CD14-positive monocyte (primary cell): ENCODE measurements around the gene FAXDC2. TPM values are rescaled to one million over a fixed set of nuclear protein-coding genes. Genes with fewer than 3 reads are reported as not detected.
A peak's percentile ranks its signal among the peaks of the same experiment; 100 is the strongest.

Experiments used
- DNase-seq, 3 donors: peaks; one replicate each; pipeline ENCODE4 v3.0.0-alpha.2; 2011 to 2022
- H2AFZ ChIP-seq: 2 replicates; pipeline ENCODE4 v1.6.0; 2012; ENCODE audit warnings: mild to moderate bottlenecking, low read depth, low read length, inconsistent platforms; ENCODE audit not compliant: insufficient read depth, poor library complexity, severe bottlenecking
- H3K27ac ChIP-seq, 2 donors: 1 replicate in 1 of 2; 2 replicates in 1 of 2; pipeline ENCODE4 v1.5.1; 2012 to 2013; ENCODE audit warnings: low read length in 2 of 2, control low read depth in 1 of 2, inconsistent platforms in 1 of 2, low read depth in 1 of 2, mild to moderate bottlenecking in 1 of 2
- H3K27me3 ChIP-seq, 2 donors: one replicate each; pipeline versions ENCODE4 v1.6.0 to v1.6.1; 2011 to 2013; ENCODE audit warnings: low read length in 2 of 2; ENCODE audit not compliant: control insufficient read depth in 2 of 2, insufficient read depth in 2 of 2
- H3K36me3 ChIP-seq, 2 donors: replicated peaks in 1 of 2; 1 replicate in 1 of 2; 2 replicates in 1 of 2; pipeline versions ENCODE4 v1.5.1 to v1.6.1; 2012 to 2013; ENCODE audit warnings: low read length in 2 of 2, control low read depth in 1 of 2, inconsistent platforms in 1 of 2, mild to moderate bottlenecking in 1 of 2; ENCODE audit not compliant: insufficient read depth in 2 of 2, control insufficient read depth in 1 of 2
- H3K4me1 ChIP-seq, 2 donors: 1 replicate in 1 of 2; 2 replicates in 1 of 2; pipeline versions ENCODE4 v1.5.1 to v1.6.1; 2012 to 2013; ENCODE audit warnings: low read length in 2 of 2, control low read depth in 1 of 2, inconsistent platforms in 1 of 2, mild to moderate bottlenecking in 1 of 2, moderate library complexity in 1 of 2; ENCODE audit not compliant: insufficient read depth in 2 of 2, control insufficient read depth in 1 of 2
- H3K4me2 ChIP-seq: replicated peaks from 2 replicates; pipeline ENCODE3; 2012; ENCODE audit warnings: low read length, moderate library complexity, mild to moderate bottlenecking; ENCODE audit not compliant: poor library complexity, severe bottlenecking; ENCODE audit errors: extremely low read depth
- H3K4me3 ChIP-seq, 3 experiments: fragments of 200-600 bp in 1 of 3; sonication (generic) in 1 of 3; replicated peaks in 1 of 3; 1 replicate in 2 of 3; 2 replicates in 1 of 3; pipeline ENCODE4 v1.5.1; 2011 to 2013; ENCODE audit warnings: low read length in 3 of 3, mild to moderate bottlenecking in 3 of 3, control low read depth in 2 of 3, low read depth in 2 of 3, inconsistent platforms in 1 of 3, moderate library complexity in 1 of 3
- H3K79me2 ChIP-seq: 2 replicates; pipeline ENCODE4 v1.6.0; 2012; ENCODE audit warnings: mild to moderate bottlenecking, control low read depth, inconsistent platforms, low read length, moderate library complexity; ENCODE audit not compliant: insufficient read depth
- H3K9ac ChIP-seq: 2 replicates; pipeline ENCODE4 v1.6.0; 2017; ENCODE audit warnings: low read length, mild to moderate bottlenecking; ENCODE audit not compliant: insufficient read depth, poor library complexity, severe bottlenecking
- H3K9me3 ChIP-seq, 2 donors: replicated peaks in 1 of 2; 1 replicate in 1 of 2; 2 replicates in 1 of 2; pipeline versions ENCODE4 v1.5.1 to v1.6.1; 2012 to 2013; ENCODE audit warnings: low read length in 2 of 2, control low read depth in 1 of 2; ENCODE audit not compliant: control insufficient read depth in 1 of 2, insufficient read depth in 1 of 2
- H4K20me1 ChIP-seq: 2 replicates; pipeline ENCODE4 v1.6.0; 2012; ENCODE audit warnings: mild to moderate bottlenecking, low read length, control low read depth, moderate library complexity; ENCODE audit not compliant: insufficient read depth
- H3K27ac Mint-ChIP-seq, 7 donors: one replicate each; pipeline ENCODE4 v1.8.0; 2020; ENCODE audit warnings: mild to moderate bottlenecking in 7 of 7, mixed read lengths in 7 of 7, moderate library complexity in 6 of 7, inconsistent platforms in 2 of 7
- H3K27me3 Mint-ChIP-seq, 3 donors: one replicate each; pipeline ENCODE4 v1.8.0; 2021 to 2022; ENCODE audit warnings: low read depth in 3 of 3, mild to moderate bottlenecking in 3 of 3, mixed read lengths in 3 of 3, moderate library complexity in 3 of 3, inconsistent platforms in 1 of 3
- H3K36me3 Mint-ChIP-seq, 2 donors: one replicate each; pipeline ENCODE4 v1.8.0; 2020; ENCODE audit warnings: mixed read lengths in 2 of 2, inconsistent platforms in 1 of 2, mild to moderate bottlenecking in 1 of 2
- H3K4me1 Mint-ChIP-seq: one replicate; pipeline ENCODE4 v1.8.0; 2020; ENCODE audit warnings: mild to moderate bottlenecking, mixed read lengths
- H3K4me3 Mint-ChIP-seq, 2 donors: one replicate each; pipeline ENCODE4 v1.8.0; 2020; ENCODE audit warnings: mild to moderate bottlenecking in 2 of 2, mixed read lengths in 2 of 2, moderate library complexity in 1 of 2
- H3K9me3 Mint-ChIP-seq, 7 donors: one replicate each; pipeline ENCODE4 v1.8.0; 2020 to 2022; ENCODE audit warnings: mixed read lengths in 7 of 7, mild to moderate bottlenecking in 6 of 7, moderate library complexity in 6 of 7, inconsistent platforms in 2 of 7
- CTCF ChIP-seq: fragments of 200-600 bp; IDR thresholded peaks from one replicate; pipeline ENCODE4 v1.8.0; 2022; ENCODE audit warnings: antibody characterized with exemption, mild to moderate bottlenecking
- WGBS: methylation state at CpG from one replicate; pipeline ENCODE4 v1.1.5; 2013; ENCODE audit warnings: missing lambda C conversion rate; ENCODE audit not compliant: insufficient coverage; 5-methylcytosine and 5-hydroxymethylcytosine counted together
- intact Hi-C, 2 donors: fragments of 100-400 bp; cut with micrococcal nuclease; formaldehyde crosslinking; loops; one replicate each; pipeline versions ENCODE4 v1.15.0 to v1.15.1; 2023
- polyA plus RNA-seq, 3 donors: library from polyadenylated mRNA; depleted of rRNA in 1 of 3; unstranded in 2 of 3; stranded (reverse) in 1 of 3; fragments of 300-500 nt in 2 of 3; fragments of >200 nt in 1 of 3; fragmentation: Illumina TruSeq in 2 of 3; gene quantifications; 1 replicate in 2 of 3; 2 replicates in 1 of 3; pipeline ENCODE4 v1.2.3, GENCODE V29; 2012 to 2021

FAXDC2 gene
- polyA plus RNA-seq, 3 donors, result 0.30 to 1.4 (median 0.60) TPM

- Histone ChIP-seq H3K4me3 (no peak overlapping the region), H3K9ac (no peak overlapping the region), H3K4me1 (no peaks in the 10 kb centered on the region), H3K4me2 (no peak overlapping the region), H3K79me2 (no peaks in the 10 kb centered on the region), H4K20me1 (no peaks in the 10 kb centered on the region), H3K27me3 (no peaks in the 10 kb centered on the region), H3K36me3 (peaks cover 56 to 94% of the 10 kb centered on the region in 2 donors), H2AFZ (no peak overlapping the region), H3K9me3 (peaks cover 0 to 1% of the 10 kb centered on the region in 2 donors), H3K27ac (no peak overlapping the region)
- Mint-ChIP-seq H3K4me3 (no peak overlapping the region), H3K4me1 (no peaks in the 10 kb centered on the region), H3K36me3 (peaks cover 82 to 98% of the 10 kb centered on the region in 2 donors), H3K27me3 (no peaks in the 10 kb centered on the region), H3K27ac (peak overlapping the region in 2 of 7 donors; percentile 17 to 44), H3K9me3 (peaks cover 0 to 6% (median 4%) of the 10 kb centered on the region in 7 donors)
- WGBS, result no CpG with 5 or more reads among the region's 5 CpGs
- TF ChIP-seq CTCF, result no peak
- intact Hi-C loops, result no loop called here
- DNase-seq, result no peak
Measured at GRCh38 chr5:154893381-154893780, 43.0 kb upstream of the FAXDC2 start.

GRCh38 chr5:154892369-154892771 lies 42.0 kb upstream of the FAXDC2 start:
- Histone ChIP-seq H3K4me3 (no peak overlapping the region), H4K20me1 (no peaks in the 10 kb centered on the region), H3K4me1 (no peaks in the 10 kb centered on the region), H3K27ac (no peak overlapping the region), H3K36me3 (peaks cover 59 to 94% of the 10 kb centered on the region in 2 donors), H2AFZ (no peak overlapping the region), H3K27me3 (no peaks in the 10 kb centered on the region), H3K9me3 (peaks cover 0 to 11% of the 10 kb centered on the region in 2 donors), H3K79me2 (no peaks in the 10 kb centered on the region), H3K9ac (no peak overlapping the region), H3K4me2 (no peak overlapping the region)
- Mint-ChIP-seq H3K4me3 (no peak overlapping the region), H3K27me3 (no peaks in the 10 kb centered on the region), H3K36me3 (peaks cover 82 to 98% of the 10 kb centered on the region in 2 donors), H3K27ac (peak overlapping the region in 1 of 7 donors; percentile 52), H3K4me1 (no peaks in the 10 kb centered on the region), H3K9me3 (peaks cover 2 to 14% (median 7%) of the 10 kb centered on the region in 7 donors)
- WGBS, result 83% methylated on average over 11 of the region's 13 CpGs
- intact Hi-C loops, result no loop called here
- DNase-seq, result no peak
- TF ChIP-seq CTCF, result no peak
